Stimulated activated CD8-positive, alpha-beta memory T cell treated with anti-CD3 and anti-CD28 coated beads, Interleukin-4, amount 100 ng/mL, for 4 hours (primary cell): Measurements from ENCODE around the gene MAPK10.
"Not testable (repeated sequence)": the region's sequence is repeated elsewhere in the genome, so short reads cannot be mapped to it uniquely, and the experiment has no call there.

ENCODE experiments used
- DNase-seq, 2 donors: peaks; one replicate each; pipeline ENCODE4 v3.0.0-alpha.2; 2020; ENCODE audit warnings: low read depth in 2 of 2, low spot score in 1 of 2

MAPK10 gene

DNA sequence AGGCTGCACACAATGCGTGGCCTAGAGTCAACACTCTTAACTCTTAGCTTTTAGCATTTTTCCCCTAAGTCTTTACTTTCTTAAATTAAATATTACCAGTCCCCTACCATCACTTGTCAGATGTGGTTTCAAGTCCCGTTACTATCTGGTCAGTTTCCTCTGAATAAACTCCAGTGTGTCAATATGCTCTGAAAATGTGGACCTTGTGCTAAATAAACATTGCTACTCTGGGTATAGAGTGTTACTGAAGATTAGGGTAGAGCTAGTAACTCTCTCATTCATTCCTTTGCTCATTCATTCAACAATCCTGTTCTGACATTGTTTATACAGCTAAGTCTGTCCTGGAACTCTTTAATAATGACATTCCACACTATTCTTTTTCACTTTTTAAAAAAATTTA, 251.0 kb downstream of the MAPK10 start:
- no peak for DNase-seq

GRCh38 chr4:86108137-86108536, 251.7 kb downstream of the MAPK10 start:
- DNase-seq = no peak

GRCh38 chr4:86107112-86107511, 252.7 kb downstream of the MAPK10 start:
- DNase-seq = no peak

- DNase-seq = no peak
Observed at GRCh38 chr4:86106475-86106874, 253.4 kb downstream of the MAPK10 start.

GRCh38 chr4:86101841-86102240, 258.0 kb downstream of the MAPK10 start:
- DNase-seq = no peak

- no peak for DNase-seq
Observed at GRCh38 chr4:86101410-86101809, 258.4 kb downstream of the MAPK10 start.

DNA sequence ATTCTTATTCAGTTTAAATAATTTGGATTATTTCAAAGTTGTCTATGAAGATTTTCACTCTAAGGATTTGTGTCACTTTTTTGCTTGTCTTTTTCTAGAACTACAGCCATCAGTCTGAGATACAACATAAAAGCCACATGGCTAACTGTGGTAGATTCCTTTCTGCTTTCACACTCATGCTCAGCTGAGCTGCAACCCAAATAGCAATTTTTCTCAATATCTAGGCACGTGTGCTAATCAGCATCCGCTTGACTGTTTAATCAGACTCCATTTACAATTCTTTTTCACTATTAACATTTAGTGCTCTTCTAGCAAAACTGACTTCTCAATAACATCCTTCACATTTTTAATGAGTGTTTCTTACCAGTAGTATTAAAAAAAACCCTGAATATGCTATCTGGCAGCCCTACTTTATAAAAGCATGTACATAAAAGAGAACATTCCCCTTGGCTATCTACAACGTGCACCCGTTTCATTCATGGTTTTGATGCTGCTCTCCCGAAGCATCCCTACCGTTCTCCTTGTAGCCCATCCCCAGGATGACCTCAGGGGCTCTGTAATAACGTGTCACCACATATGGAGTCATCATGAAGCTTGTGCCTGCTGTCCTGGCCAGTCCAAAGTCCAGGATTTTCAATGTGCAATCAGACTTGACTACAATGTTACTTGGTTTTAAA, 259.2 kb downstream of the MAPK10 start:
- DNase-seq = no peak

DNA sequence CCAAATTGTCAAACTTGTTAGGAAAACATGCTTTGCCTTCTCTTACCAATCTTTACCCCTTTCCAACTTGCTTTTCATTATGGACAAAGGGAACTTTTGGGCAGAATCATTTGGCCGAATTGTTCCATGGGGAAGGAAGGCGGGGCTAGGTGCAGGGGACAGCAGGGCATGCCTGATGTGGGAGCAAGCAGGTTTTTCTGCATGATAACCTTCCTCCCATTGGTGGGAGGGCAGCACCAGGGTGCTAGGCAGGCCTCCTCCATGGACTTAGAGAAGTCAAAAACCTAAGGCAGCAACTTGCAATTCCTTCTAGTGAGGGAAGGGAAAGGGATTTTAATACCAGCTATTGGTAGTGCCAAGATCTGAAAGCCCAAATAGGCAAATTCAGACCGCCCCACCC, 260.5 kb downstream of the MAPK10 start:
- no peak for DNase-seq

- DNase-seq = no peak
Observed at GRCh38 chr4:86098691-86099090, 261.2 kb downstream of the MAPK10 start.

- no peak for DNase-seq
Observed at GRCh38 chr4:86096373-86096772, 263.5 kb downstream of the MAPK10 start.

DNA sequence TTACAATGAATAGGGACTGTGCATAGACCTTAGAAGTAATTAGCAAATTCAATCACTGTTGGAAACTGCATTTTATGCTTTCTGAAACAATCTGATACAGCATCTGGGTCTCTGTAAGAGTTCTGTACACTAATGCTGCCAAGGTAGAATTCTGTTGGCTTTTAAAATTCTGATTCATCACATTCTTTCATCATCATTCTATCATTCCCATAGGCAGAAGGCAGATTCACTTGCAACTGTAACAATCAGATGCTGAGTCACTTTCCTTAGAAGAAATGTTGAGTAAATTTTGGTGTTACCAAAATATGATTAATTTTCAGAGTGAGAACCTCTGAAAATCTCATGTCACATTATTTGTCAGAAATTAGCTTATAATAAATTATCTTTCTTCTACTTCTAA, 267.2 kb downstream of the MAPK10 start:
- DNase-seq = no peak

GRCh38 chr4:86091201-86091600, 268.7 kb downstream of the MAPK10 start:
- DNase-seq = no peak

DNA sequence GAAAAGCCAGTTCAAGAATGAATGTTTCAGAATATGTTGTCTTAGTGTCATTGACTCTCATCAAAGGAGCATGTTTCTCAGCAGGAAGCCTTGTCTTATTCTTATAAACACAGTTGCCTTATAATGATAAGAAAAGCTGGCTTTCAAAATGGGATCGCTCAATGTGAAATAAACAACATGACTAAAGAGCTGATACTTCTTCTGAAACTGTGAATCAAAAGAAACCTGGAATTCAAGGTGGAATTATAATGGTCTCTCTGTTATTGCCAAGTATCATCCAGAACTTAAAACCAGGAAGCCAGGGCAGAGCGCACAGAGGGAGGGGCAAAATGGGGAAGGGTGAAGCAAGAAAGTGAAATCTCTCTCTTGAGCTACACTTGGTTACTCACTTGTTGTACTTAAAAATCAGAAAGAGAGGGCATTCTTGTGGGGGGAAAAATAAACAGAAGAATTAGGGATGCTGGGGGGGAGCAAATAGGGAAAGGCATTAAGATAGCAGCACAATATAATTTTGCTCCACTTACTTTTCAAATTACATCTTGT, 270.0 kb downstream of the MAPK10 start:
- DNase-seq = no peak

- DNase-seq = no peak
Observed at GRCh38 chr4:86089053-86089452, 270.8 kb downstream of the MAPK10 start.

- not testable (repeated sequence) for DNase-seq
Observed at GRCh38 chr4:86075796-86076195, 284.1 kb downstream of the MAPK10 start.

DNA sequence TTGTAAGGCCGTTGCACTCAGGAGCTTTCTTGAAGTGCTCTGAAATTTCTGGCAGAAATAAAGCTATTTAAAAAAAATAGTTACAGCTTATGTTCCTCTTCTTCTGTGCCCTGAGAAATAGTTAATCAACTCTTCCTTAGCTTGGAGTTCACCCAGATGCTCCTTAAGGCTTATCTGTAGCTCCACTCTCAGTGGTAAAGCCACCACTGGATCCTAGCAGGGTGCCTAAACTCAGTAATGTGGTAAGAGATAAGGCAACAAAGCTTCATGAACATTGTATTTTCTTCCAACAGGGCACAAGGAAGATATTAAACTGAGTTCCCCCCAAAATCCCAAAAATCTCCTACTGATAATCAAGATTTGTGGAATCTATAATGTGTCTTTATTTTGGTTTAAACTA, 299.5 kb downstream of the MAPK10 start:
- DNase-seq = no peak

DNA sequence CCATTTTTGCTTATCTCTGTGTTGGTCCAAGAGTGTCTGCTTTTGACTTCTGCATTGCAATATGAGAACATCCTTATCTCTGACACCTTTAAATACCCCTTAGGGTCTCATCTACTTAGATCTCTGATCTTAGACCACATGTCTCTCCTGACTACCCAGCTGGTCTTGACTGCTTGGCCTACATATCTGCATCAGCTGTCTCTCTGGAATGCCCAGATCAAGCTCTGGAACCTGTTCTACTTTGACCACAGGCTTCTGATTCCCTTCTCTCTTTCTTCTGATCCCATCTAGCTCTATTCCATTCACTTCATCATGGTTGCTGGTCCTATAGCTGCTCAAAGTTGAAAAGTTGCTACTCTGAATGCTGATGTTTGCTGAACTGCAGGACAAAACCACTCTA, 301.2 kb downstream of the MAPK10 start:
- no peak for DNase-seq

DNA sequence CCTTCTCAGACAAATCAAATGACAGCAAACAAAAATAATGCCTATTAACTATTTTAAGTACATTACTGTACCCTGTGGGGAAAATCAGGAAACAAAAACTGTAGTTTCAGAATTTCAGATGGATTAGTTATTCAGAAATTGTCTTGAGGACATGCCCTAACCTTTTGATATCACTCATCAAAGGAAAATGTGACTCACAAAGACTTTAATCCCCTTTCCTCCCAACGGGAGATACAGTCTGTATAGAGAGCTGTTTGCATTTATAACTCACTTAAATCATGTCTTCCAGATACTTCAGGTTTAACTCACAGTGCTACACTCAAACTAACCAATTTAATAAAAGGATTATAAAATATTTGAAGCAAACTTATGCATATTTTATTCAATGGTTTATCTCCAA, 304.0 kb downstream of the MAPK10 start:
- DNase-seq = no peak

- no peak for DNase-seq
Observed at GRCh38 chr4:86054286-86055032, 305.4 kb downstream of the MAPK10 start.

DNA sequence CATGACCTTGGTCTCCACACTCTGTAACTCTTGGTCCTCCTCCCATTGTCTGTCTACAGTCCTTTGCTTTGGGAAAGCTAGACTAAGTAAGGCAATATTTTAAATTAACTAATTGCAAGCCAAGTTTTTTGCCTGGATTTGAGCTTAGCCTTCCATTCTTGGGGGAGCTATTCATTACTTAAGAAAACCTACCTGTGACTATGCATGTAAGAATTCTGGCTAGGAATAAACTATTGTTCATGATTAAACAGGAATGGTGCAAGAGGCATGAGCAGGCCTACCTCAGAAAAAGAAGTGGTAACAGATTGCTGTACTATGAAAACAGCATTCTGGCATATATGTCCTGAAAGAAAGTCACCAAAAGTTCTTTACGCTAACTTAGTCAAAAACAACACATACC, 309.4 kb downstream of the MAPK10 start:
- DNase-seq = no peak

- no peak for DNase-seq
Observed at GRCh38 chr4:86048426-86048825, 311.4 kb downstream of the MAPK10 start.

DNA sequence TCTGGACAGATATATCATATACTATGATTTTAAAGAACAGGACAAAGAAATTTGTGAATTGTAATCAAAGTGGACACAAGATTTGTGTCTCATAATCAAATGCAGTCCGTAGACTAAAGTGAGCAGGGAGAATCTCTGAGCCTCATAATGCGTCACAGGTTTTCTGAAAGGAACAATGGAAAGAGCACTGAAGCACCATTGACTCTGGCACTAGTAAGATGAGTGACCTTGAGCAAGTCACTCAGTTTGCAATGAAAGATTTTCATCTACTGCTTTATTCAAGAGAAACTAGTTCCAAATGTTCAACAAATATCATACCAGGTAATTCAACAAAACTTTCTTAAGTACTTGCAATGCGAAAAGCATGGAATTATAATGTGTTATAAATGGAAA, 315.3 kb downstream of the MAPK10 start:
- DNase-seq = no peak
